Stomach (tissue), 9 donors: ENCODE results near the gene PPP1R13L. TPM values are rescaled to one million over a fixed set of nuclear protein-coding genes. Genes with fewer than 3 reads are reported as not detected.

Source experiments
- DNase-seq, 2 donors: peaks; one replicate each; pipeline versions ENCODE4 v3.0.0 to v3.0.0-alpha.2; 2013 to 2019
- H3K27ac ChIP-seq, 5 donors: fragments of 200-600 bp in 4 of 5; sonication (generic) in 4 of 5; one replicate each; pipeline ENCODE4 v1.5.1; 2013 to 2019; ENCODE audit warnings: mild to moderate bottlenecking in 1 of 5, moderate library complexity in 1 of 5
- H3K27me3 ChIP-seq, 3 donors: fragments of 200-600 bp; sonication (generic); one replicate each; pipeline ENCODE4 v1.5.1; 2017 to 2019; ENCODE audit warnings: mixed run types in 1 of 3
- H3K36me3 ChIP-seq, 4 donors: fragments of 200-600 bp; sonication (generic); 1 replicate in 3 of 4; 2 replicates in 1 of 4; pipeline ENCODE4 v1.5.1; 2016 to 2019
- H3K4me1 ChIP-seq, 4 donors: fragments of 200-600 bp; sonication (generic); one replicate each; pipeline ENCODE4 v1.5.1; 2016 to 2019
- H3K4me3 ChIP-seq, 4 donors: fragments of 200-600 bp; sonication (generic) in 3 of 4; one replicate each; pipeline ENCODE4 v1.5.1; 2016 to 2019; ENCODE audit warnings: mild to moderate bottlenecking in 1 of 4
- H3K9me3 ChIP-seq, 4 donors: fragments of 200-600 bp; sonication (generic); one replicate each; pipeline ENCODE4 v1.5.1; 2016 to 2019
- EP300 ChIP-seq: sonication (generic); formaldehyde crosslinking; IDR thresholded peaks from one replicate; pipeline ENCODE4 v1.6.1; 2017; ENCODE audit warnings: antibody characterized with exemption
- POLR2A ChIP-seq, 4 donors: fragments of 450-650 bp; IDR thresholded peaks; one replicate each; pipeline ENCODE4 v1.6.1; 2016; ENCODE audit warnings: antibody characterized with exemption in 4 of 4, control low read depth in 2 of 4, mild to moderate bottlenecking in 1 of 4, moderate library complexity in 1 of 4
- POLR2AphosphoS5 ChIP-seq, 3 donors: sonication (generic); formaldehyde crosslinking; IDR thresholded peaks; one replicate each; pipeline ENCODE4 v1.6.1; 2016; ENCODE audit warnings: antibody characterized with exemption in 3 of 3
- WGBS, 5 donors: extraction: QIAGEN DNeasy Blood & Tissue Kit in 3 of 5; methylation state at CpG; one replicate each; pipeline versions ENCODE4 v1.1.5 to v1.1.7; 2013 to 2018; 5-methylcytosine and 5-hydroxymethylcytosine counted together
- intact Hi-C: fragments of 100-400 bp; cut with DNase I; formaldehyde crosslinking; loops from one replicate; pipeline ENCODE4 v1.15.1; 2023; ENCODE audit warnings: low total_unique reads
- polyA plus RNA-seq, 3 donors: library from polyadenylated mRNA; stranded (reverse); fragments of 200-250 nt; gene quantifications; one replicate each; pipeline ENCODE4 v1.2.3, GENCODE V29; 2013
- total RNA-seq, 5 donors: library from RNA; depleted of rRNA; stranded (reverse); fragments of >200 nt; gene quantifications; one replicate each; pipeline versions ENCODE4 v1.1.0 to v1.2.3, GENCODE V29; 2014 to 2016
- TF ChIP-seq, protein P1 (sequence below), 7 experiments: fragments of 450-650 bp in 4 of 7; fragments of 200-600 bp in 3 of 7; sonication (generic) in 3 of 7; IDR thresholded peaks; one replicate each; pipeline ENCODE4 v1.5.1; 2016 to 2019; ENCODE audit warnings: antibody characterized with exemption in 7 of 7, control low read depth in 2 of 7, mild to moderate bottlenecking in 1 of 7
- donor health status: healthy with polysubstance abuse.
- donor health status: Bipolar disorder and iron deficiency.
- donor health status: healthy.

The PPP1R13L gene
- total and polyA plus RNA-seq, 8 donors: 2.4 to 120 (median 19.9) TPM

DNA sequence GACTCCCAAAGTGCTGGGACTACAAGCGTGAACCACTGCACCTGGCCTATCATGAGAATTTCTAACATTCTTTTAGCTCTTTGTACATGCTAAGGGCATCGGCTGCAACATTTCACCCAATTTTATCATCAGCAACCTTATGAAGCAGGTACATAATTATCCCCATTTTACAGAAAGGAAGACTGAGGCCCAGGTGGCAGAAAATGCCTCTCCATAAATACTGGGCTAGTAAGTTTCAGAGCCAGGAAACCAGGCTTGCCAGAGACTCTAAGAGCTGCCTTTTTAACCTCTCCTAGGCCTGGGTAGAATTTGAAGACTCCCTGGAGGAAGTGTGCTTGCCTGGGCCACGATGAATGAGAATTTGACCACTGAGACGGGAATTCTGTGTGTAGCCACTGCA, 36.7 kb downstream of the PPP1R13L start:
- no peak overlapping the region for H3K27ac ChIP-seq
- no peak for DNase-seq
- intact Hi-C loops: no loop called here
- 92 to 96% (median 95%) methylated on average over 4 of the region's 4 CpGs for WGBS, 5 donors
- TF ChIP-seq POLR2AphosphoS5 (IDR thresholded peaks at IDR 0.05) (no peak), EP300 (no peak), POLR2A (IDR thresholded peaks at IDR 0.05) (no peak)
- TF ChIP-seq, protein P1, sequence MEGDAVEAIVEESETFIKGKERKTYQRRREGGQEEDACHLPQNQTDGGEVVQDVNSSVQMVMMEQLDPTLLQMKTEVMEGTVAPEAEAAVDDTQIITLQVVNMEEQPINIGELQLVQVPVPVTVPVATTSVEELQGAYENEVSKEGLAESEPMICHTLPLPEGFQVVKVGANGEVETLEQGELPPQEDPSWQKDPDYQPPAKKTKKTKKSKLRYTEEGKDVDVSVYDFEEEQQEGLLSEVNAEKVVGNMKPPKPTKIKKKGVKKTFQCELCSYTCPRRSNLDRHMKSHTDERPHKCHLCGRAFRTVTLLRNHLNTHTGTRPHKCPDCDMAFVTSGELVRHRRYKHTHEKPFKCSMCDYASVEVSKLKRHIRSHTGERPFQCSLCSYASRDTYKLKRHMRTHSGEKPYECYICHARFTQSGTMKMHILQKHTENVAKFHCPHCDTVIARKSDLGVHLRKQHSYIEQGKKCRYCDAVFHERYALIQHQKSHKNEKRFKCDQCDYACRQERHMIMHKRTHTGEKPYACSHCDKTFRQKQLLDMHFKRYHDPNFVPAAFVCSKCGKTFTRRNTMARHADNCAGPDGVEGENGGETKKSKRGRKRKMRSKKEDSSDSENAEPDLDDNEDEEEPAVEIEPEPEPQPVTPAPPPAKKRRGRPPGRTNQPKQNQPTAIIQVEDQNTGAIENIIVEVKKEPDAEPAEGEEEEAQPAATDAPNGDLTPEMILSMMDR (IDR thresholded peaks at IDR 0.05): no peak
- no peaks in the 10 kb centered on the region for H3K9me3 ChIP-seq
- H3K27me3 ChIP-seq: no peaks in the 10 kb centered on the region
- peaks cover 6 to 23% (median 17%) of the 10 kb centered on the region in 4 donors for H3K4me1 ChIP-seq
- no peak overlapping the region for H3K4me3 ChIP-seq
- peaks cover 0 to 32% (median 27%) of the 10 kb centered on the region in 4 donors for H3K36me3 ChIP-seq

DNA sequence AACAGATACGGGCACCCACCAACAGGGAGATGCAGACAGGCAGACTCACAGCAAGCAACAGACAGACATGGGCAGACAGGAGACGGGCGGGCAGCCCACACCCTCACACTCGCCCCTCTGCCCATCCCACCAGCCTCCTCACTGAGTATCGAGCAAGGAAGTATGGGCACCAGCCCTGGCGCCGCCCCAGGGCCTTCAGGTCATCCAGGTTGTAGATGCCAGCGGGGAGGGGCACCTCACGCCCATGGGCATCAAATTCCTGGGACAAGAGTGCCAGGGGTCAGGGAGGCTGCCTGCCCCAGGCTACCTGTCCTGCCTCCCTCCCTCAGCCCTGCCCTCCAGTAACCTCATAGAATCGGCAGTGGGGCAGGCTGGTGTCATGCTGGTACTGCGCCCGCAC, 40.2 kb downstream of the PPP1R13L start:
- peaks cover 2 to 65% (median 53%) of the 10 kb centered on the region in 4 donors for H3K36me3 ChIP-seq
- no peak overlapping the region for H3K4me3 ChIP-seq
- H3K27ac ChIP-seq: no peak overlapping the region
- intact Hi-C loops: no loop called here
- H3K4me1 ChIP-seq: peaks cover 3 to 11% (median 6%) of the 10 kb centered on the region in 4 donors
- TF ChIP-seq POLR2A (IDR thresholded peaks at IDR 0.05) (no peak), POLR2AphosphoS5 (IDR thresholded peaks at IDR 0.05) (no peak), EP300 (no peak)
- TF ChIP-seq, protein P1 (IDR thresholded peaks at IDR 0.05): no peak
- no peaks in the 10 kb centered on the region for H3K27me3 ChIP-seq
- DNase-seq: no peak
- H3K9me3 ChIP-seq: no peaks in the 10 kb centered on the region
- WGBS, 5 donors: 87 to 94% (median 89%) methylated on average over 8 to 12 of the region's 12 CpGs

- TF ChIP-seq, protein P1 (IDR thresholded peaks at IDR 0.05): no peak
- TF ChIP-seq POLR2AphosphoS5 (IDR thresholded peaks at IDR 0.05) (no peak), POLR2A (IDR thresholded peaks at IDR 0.05) (no peak), EP300 (no peak)
- 91 to 97% (median 93%) methylated on average over 30 to 44 of the region's 44 CpGs for WGBS, 5 donors
- Histone ChIP-seq H3K9me3 (no peaks in the 10 kb centered on the region), H3K36me3 (peaks cover 2 to 72% (median 60%) of the 10 kb centered on the region in 4 donors), H3K27ac (no peak overlapping the region), H3K4me3 (no peak overlapping the region), H3K4me1 (peaks cover 0 to 4% (median under 1%) of the 10 kb centered on the region in 4 donors), H3K27me3 (no peaks in the 10 kb centered on the region)
- no peak for DNase-seq
- intact Hi-C loops: no loop called here
Observed at GRCh38 chr19:45363861-45364459, 40.9 kb downstream of the PPP1R13L start.

GRCh38 chr19:45362291-45362690, 42.6 kb downstream of the PPP1R13L start:
- intact Hi-C loops: no loop called here
- TF ChIP-seq POLR2A (IDR thresholded peaks at IDR 0.05) (no peak), POLR2AphosphoS5 (IDR thresholded peaks at IDR 0.05) (no peak), EP300 (no peak)
- TF ChIP-seq, protein P1 (IDR thresholded peaks at IDR 0.05): no peak
- no peak for DNase-seq
- Histone ChIP-seq H3K4me3 (no peak overlapping the region), H3K27me3 (no peaks in the 10 kb centered on the region), H3K9me3 (no peaks in the 10 kb centered on the region), H3K27ac (no peak overlapping the region), H3K4me1 (no peaks in the 10 kb centered on the region), H3K36me3 (peaks cover 2 to 86% (median 69%) of the 10 kb centered on the region in 4 donors)
- WGBS, 5 donors: 90 to 97% (median 93%) methylated on average over 13 to 16 of the region's 16 CpGs
